Activated B cell treated with CpG ODN at 0.5 μM for 24 hours (primary cell): ENCODE data around the gene ITGBL1. TPM values are rescaled to one million over a fixed set of nuclear protein-coding genes. Genes with fewer than 3 reads are reported as not detected.

Source experiments
- ATAC-seq: fragments of 200-7000 bp; cut with Tn5 transposase; one replicate; pipeline ENCODE4 v1.10.0; 2021; ENCODE audit warnings: low read depth, mild to moderate bottlenecking, moderate library complexity
- CTCF ChIA-PET: fragments of 350-600 bp; sonication (Branson Sonifier 250); formaldehyde crosslinking; loops from one replicate; lab custom pipeline; 2021; ENCODE audit warnings: antibody characterized with exemption; lab: Charles Lee
- POLR2A ChIA-PET: fragments of 350-600 bp; sonication (Branson Sonifier 250); formaldehyde crosslinking; loops from one replicate; lab custom pipeline; 2021; ENCODE audit warnings: antibody characterized with exemption; lab: Charles Lee
- DNase-seq: peaks from one replicate; pipeline ENCODE4 v3.0.0; 2022
- H3K27ac Mint-ChIP-seq: one replicate; pipeline ENCODE4 v1.8.0; 2020; ENCODE audit warnings: mixed read lengths
- H3K27me3 Mint-ChIP-seq: one replicate; pipeline ENCODE4 v1.8.0; 2021; ENCODE audit warnings: mixed read lengths
- H3K36me3 Mint-ChIP-seq: one replicate; pipeline ENCODE4 v1.8.0; 2021; ENCODE audit warnings: low read depth, mixed read lengths
- H3K4me1 Mint-ChIP-seq: one replicate; pipeline ENCODE4 v1.8.0; 2021; ENCODE audit warnings: mixed read lengths
- H3K4me3 Mint-ChIP-seq: one replicate; pipeline ENCODE4 v1.8.0; 2020; ENCODE audit warnings: mild to moderate bottlenecking, mixed read lengths
- H3K9me3 Mint-ChIP-seq: one replicate; pipeline ENCODE4 v1.8.0; 2020; ENCODE audit warnings: mixed read lengths
- intact Hi-C: fragments of 100-400 bp; cut with micrococcal nuclease; formaldehyde crosslinking; loops from one replicate; pipeline ENCODE4 v1.15.1; 2024
- total RNA-seq: library from RNA; stranded (reverse); gene quantifications from 2 replicates; pipeline ENCODE4 v1.2.3, GENCODE V29; 2022
- TF ChIP-seq, protein P1 (sequence below): fragments of 200-600 bp; IDR thresholded peaks from one replicate; pipeline ENCODE4 v1.8.0; 2022; ENCODE audit warnings: antibody characterized with exemption, mild to moderate bottlenecking

ITGBL1 gene
- total RNA-seq, 1 donor from 2014 or later, result not detected

DNA sequence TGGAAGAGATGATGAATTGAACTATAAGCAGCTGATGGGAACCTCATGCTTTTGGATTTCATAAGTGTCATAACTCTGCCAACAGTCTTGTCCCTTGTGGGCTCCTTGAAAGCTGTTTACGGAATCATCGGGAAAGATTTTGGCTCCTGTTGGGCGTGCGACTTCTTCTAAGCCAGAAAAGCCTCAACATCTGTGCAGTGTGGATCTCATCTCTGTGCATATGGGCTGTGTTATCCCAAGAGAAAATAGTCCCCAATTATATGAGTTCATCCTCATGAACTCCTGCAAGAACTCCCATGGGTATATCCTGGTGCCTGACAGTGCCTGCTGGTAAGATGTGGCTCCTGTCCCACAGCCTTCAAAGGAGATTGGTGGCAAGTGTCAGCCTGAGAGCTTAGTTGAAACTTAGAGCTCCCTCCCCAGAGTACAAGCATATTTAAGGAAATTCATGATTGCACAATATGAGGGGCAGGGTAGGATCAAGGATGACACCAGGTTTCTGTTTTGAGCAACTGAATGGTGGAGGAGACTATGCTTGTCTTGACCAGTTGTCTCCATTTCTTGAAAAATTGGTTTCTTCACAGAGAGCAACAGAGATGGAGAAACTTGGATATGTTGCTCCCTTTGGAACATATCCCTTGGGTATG, 243.5 kb downstream of the ITGBL1 start:
- Mint-ChIP-seq H3K9me3 (no peaks in the 10 kb centered on the region), H3K36me3 (no peaks in the 10 kb centered on the region), H3K27ac (no peak overlapping the region), H3K4me3 (no peak overlapping the region), H3K4me1 (no peaks in the 10 kb centered on the region), H3K27me3 (no peaks in the 10 kb centered on the region)
- intact Hi-C loops, result no loop called here
- TF ChIP-seq, protein P1, sequence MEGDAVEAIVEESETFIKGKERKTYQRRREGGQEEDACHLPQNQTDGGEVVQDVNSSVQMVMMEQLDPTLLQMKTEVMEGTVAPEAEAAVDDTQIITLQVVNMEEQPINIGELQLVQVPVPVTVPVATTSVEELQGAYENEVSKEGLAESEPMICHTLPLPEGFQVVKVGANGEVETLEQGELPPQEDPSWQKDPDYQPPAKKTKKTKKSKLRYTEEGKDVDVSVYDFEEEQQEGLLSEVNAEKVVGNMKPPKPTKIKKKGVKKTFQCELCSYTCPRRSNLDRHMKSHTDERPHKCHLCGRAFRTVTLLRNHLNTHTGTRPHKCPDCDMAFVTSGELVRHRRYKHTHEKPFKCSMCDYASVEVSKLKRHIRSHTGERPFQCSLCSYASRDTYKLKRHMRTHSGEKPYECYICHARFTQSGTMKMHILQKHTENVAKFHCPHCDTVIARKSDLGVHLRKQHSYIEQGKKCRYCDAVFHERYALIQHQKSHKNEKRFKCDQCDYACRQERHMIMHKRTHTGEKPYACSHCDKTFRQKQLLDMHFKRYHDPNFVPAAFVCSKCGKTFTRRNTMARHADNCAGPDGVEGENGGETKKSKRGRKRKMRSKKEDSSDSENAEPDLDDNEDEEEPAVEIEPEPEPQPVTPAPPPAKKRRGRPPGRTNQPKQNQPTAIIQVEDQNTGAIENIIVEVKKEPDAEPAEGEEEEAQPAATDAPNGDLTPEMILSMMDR, result no peak
- ChIA-PET CTCF (no interaction called here), POLR2A (no interaction called here)
- no peak for DNase-seq
- ATAC-seq, result no peak

DNA sequence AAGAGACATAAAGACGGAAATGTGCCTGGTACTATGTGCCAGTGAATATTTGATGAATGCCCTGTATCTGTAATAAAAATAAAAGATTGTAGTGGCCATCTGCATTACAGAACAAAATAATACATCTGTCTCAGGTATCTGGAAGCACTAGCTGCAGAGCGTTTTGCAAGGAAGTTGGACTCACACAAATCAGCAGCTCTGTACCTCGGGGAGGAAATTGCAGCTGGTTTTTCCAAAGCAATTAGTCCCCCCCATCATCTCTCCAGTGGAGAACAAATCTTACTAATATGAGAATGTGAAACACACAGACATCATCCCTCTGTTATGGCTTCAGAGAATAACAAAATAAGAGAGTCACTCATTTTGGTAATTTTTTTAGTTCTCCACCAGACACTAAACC, 245.3 kb downstream of the ITGBL1 start:
- no peak for ATAC-seq
- ChIA-PET CTCF (no interaction called here), POLR2A (no interaction called here)
- intact Hi-C loops, result no loop called here
- Mint-ChIP-seq H3K36me3 (no peaks in the 10 kb centered on the region), H3K27ac (no peak overlapping the region), H3K4me3 (no peak overlapping the region), H3K27me3 (no peaks in the 10 kb centered on the region), H3K4me1 (no peaks in the 10 kb centered on the region), H3K9me3 (no peaks in the 10 kb centered on the region)
- no peak for DNase-seq
- TF ChIP-seq, protein P1, result no peak

DNA sequence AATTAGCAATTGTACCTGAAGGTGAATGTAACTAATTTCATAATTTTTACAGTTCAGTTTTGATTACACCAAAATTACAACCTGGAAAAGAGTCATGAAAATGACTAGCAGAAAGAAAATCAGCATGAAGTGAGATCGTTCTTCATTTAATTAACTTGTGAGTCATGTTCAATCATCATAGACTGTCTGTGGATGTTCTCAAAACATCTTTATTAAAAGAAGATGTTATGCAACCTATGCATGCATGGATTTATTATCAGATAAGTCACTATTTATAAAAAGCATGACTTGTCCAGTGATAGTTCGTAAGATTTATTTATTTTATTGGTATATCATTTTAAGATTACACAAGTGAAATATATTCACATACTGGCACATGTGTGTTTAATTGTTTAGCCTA, 245.9 kb downstream of the ITGBL1 start:
- H3K36me3 Mint-ChIP-seq, result no peaks in the 10 kb centered on the region
- CTCF ChIA-PET, result no interaction called here
- no peaks in the 10 kb centered on the region for H3K4me1 Mint-ChIP-seq
- DNase-seq (no peak), ATAC-seq (no peak)
- no peak overlapping the region for H3K27ac Mint-ChIP-seq
- TF ChIP-seq, protein P1, result no peak
- H3K9me3 Mint-ChIP-seq, result no peaks in the 10 kb centered on the region
- no peak overlapping the region for H3K4me3 Mint-ChIP-seq
- intact Hi-C loops, result no loop called here
- POLR2A ChIA-PET, result no interaction called here
- H3K27me3 Mint-ChIP-seq, result no peaks in the 10 kb centered on the region

DNA sequence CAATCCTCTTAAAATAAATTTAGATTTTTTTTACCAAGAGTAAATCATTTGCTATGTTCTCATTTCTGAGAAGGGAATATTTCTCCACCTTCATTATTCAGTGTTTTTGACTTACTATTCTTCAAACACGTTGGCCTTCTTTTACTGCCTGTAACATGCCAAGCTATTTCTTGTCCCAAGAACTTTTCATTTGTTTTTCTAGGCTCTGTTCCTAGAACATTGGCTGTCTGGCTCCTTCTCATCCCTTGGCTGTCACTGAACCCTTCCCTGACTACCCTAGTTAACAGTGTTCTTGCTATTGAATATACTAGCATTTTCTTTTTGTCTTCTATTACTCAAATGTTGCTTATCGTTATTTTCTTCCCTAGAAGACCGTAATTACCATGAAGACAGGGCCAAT, 248.1 kb downstream of the ITGBL1 start:
- DNase-seq (no peak), ATAC-seq (no peak)
- H3K27me3 Mint-ChIP-seq, result no peaks in the 10 kb centered on the region
- H3K36me3 Mint-ChIP-seq, result no peaks in the 10 kb centered on the region
- ChIA-PET CTCF (no interaction called here), POLR2A (no interaction called here)
- no peak overlapping the region for H3K4me3 Mint-ChIP-seq
- H3K4me1 Mint-ChIP-seq, result no peaks in the 10 kb centered on the region
- H3K9me3 Mint-ChIP-seq, result no peaks in the 10 kb centered on the region
- intact Hi-C loops, result no loop called here
- TF ChIP-seq, protein P1, result no peak
- no peak overlapping the region for H3K27ac Mint-ChIP-seq

DNA sequence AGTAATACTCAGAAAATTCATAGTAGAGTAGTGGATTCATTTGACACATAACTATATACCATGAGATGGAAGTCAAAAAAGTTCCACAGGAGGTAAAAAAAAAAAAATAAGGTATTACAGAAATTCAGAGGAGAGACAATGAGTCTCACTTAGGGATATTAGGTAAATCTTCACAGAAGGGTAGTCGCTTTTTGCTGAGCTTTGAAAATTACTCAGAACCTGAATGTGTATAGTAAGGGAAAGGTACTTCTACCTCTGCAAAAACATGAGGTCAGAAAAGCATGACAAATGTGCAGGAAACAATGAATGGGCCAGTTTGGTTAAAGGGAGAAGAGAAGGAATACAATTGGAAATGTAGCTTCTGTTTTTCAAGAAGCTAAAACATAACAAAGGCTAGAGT, 250.6 kb downstream of the ITGBL1 start:
- DNase-seq, result no peak
- H3K27ac Mint-ChIP-seq, result no peak overlapping the region
- H3K4me1 Mint-ChIP-seq, result no peaks in the 10 kb centered on the region
- H3K4me3 Mint-ChIP-seq, result no peak overlapping the region
- TF ChIP-seq, protein P1, result no peak
- ChIA-PET POLR2A (no interaction called here), CTCF (no interaction called here)
- H3K27me3 Mint-ChIP-seq, result no peaks in the 10 kb centered on the region
- no peaks in the 10 kb centered on the region for H3K36me3 Mint-ChIP-seq
- intact Hi-C loops, result no loop called here
- no peaks in the 10 kb centered on the region for H3K9me3 Mint-ChIP-seq
- ATAC-seq, result no peak
